HG03442 (cell line): ENCODE results near the gene NSUN6.
A peak's percentile ranks its signal among the peaks of the same experiment; 100 is the strongest.

ENCODE experiments used
- ATAC-seq: cut with Tn5 transposase; IDR thresholded peaks from one replicate; pipeline ENCODE4 v1.9.1; 2021; ENCODE audit warnings: mild to moderate bottlenecking, moderate library complexity; ENCODE audit not compliant: unreplicated experiment

The NSUN6 gene

DNA sequence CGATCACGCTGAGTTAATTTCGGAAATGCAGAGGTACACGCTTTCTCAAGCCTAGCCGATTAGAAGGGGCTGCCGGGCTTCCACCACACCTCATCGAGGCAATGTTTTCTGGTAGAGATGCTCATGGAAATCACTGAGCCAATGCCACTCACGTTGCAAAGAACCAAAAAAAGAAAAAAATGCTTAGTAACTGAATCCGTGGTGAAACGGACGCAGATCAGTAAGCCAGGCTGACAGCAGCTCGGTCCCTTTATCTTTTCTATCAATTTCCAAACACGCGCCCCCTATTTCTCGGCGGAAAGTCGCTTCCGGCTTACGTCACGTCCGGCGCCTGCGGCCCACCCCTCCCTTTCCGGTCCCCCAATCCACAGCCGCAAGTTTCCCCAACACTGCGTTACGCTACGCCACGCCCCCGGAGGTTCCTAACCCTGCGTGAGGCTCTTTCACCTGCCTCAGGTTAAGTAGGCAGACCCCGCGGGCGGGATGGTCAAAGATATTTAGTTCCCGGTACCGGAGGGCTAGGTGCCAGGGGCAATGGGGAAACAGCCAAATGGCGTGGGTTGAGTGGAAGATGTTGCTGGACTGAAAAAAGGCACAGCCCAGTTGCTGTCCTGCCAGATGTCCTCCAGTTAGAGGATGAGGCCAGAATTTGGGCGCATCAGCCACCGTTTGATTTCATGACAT lies at the start of gene NSUN6:
TSS of gene NSUN6 (minus strand) at position 264 of the 684 bp plus-strand sequence. CDS start 384 bp downstream, outside the sequence.
- ATAC-seq, result peak; percentile 96

DNA sequence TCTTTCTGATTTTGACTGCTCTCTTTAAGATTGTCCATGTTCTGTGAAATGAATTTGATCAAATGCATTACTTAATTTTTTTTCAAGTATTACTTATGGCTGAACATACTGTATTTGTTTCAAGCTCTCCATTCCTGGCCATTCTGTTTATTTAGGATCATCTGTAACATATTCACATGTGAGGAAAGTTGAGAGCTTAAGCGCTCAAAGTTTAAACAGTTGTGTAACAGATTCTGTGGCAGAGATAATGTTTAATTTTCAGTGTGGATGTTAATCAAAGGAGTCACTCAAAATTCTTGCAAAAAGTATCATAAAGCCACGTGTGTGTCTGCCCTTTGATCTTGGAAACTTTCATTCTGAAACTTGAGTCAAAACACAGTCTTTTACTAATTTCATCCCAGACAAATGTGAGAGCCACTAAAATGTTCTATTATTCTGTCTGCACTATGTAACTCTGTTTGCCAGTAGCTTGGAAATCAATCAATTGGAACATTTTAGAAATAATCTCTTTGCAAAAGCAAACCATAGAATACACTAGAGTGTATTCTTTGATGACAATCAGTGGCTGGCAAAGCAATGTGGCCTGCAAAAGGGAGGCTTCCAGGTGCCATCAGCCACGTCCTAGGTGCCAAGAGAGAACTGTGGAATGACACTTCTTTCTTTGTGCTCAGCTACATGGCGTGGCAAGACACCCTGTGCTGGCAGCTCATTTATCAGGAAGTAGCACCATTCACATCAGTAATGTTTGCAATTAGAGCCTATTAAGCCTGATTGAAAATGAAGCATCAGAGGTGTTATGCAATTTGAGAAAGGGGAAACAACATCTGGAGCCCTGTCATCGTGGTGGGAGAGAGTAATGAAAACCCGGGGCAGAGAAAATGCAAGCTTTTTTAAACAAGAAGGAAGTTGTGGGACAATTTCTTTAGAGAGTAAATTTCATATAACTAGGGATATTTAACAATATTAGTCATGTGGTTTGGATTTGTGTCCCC lies 48.8 kb upstream of the NSUN6 start:
- ATAC-seq, result no peak

- no peak for ATAC-seq
Observed at GRCh38 chr10:18690541-18690940, 39.2 kb upstream of the NSUN6 start.

DNA sequence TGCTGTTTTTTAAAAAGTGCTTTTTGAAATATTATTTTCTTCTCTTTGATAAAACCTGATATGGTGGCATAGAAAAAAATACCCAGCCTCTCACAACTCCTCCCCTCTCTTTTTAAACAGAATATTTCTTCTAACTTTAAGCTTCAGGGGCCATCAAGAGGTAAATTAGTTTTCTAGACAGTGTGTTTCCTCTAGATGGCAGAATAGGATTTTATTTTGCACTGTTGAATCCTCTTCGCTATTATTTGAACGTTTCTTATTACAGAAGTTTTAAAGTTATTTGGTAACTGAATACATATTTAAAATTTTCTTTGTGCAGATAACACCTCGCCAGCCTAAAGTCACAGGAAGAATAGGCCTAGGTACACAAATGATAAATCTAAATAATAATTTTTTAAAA lies 38.1 kb upstream of the NSUN6 start:
- no peak for ATAC-seq

- ATAC-seq, result no peak
Observed at GRCh38 chr10:18687706-18688105, 36.3 kb upstream of the NSUN6 start.

GRCh38 chr10:18687195-18687594 lies 35.8 kb upstream of the NSUN6 start:
- ATAC-seq, result no peak

DNA sequence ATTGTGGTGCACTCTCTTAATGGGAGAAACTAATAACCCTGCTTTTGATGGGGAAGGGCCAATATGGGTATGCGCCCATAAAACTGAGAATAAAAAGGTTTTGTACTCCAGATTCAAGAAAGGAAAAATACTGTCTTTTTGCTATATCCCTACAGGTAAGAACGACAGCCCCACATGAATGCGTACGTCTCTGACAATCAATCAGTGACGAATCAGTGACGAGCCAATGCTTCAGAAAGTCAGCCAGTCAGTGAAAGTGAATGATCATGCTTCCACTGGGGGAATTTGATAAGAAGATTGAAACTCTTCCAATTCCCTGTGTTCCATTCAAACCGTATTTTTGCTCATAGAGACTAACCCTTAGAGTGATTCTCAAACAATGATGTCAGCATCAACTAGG lies 34.2 kb upstream of the NSUN6 start:
- no peak for ATAC-seq

GRCh38 chr10:18684953-18685352 lies 33.6 kb upstream of the NSUN6 start:
- ATAC-seq, result no peak

GRCh38 chr10:18684416-18684815 lies 33.0 kb upstream of the NSUN6 start:
- no peak for ATAC-seq

DNA sequence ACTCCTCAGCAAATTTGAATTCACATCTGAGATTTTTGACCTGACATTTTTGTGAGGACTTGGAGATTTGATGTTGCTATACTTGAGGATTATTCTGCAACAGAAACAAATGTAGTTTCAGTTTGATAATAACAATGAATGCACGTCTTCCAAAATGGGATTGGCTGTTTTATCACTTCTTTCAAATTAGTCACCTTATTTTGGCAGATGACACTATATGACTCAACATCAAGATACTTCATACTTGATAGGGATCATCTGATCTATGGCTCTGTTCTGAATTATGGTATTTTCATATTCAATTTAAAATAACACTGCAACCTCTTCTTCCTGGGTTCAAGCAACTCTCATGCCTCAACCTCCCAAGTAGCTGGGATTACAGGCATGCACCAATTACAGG lies 32.0 kb upstream of the NSUN6 start:
- ATAC-seq, result no peak

DNA sequence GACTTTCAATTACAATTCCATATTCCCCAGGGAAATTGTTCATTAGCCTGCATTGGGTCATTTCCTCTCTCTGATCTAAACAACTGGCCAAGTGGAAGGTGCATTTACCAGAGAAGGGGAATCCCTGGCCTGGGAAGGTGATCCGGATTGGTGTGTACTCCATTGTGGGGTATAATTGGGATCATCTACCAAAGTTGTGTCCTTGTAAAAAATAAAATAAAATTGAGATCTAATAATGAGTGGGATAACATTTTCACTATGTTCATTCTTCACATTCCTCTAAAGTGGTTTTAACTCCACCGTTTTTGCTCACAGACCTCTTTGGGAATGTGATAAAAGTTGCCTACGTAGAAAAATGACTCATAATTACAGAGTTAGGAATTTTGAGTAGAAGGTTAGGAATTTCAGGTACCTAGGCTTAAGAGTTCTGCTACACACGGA lies 30.6 kb upstream of the NSUN6 start:
- ATAC-seq, result no peak

DNA sequence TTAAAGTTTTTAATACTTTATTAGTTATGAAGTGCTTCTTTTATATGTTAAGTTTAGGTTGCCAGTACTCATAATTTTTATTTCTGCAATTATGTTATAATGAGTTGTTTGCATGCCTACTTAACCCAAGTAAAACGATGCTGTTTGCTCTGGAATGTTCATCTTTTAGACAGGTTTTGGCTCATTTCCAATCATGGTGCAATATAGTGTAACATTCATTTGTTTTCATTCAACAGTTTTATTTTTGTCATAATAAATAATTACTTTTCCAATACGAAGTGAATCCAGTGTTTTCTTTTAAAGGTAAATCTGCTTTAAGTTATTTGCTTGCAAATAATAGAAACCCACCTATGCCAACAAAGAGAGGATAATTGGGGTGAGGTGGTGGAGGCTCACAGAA lies 30.0 kb upstream of the NSUN6 start:
- no peak for ATAC-seq

DNA sequence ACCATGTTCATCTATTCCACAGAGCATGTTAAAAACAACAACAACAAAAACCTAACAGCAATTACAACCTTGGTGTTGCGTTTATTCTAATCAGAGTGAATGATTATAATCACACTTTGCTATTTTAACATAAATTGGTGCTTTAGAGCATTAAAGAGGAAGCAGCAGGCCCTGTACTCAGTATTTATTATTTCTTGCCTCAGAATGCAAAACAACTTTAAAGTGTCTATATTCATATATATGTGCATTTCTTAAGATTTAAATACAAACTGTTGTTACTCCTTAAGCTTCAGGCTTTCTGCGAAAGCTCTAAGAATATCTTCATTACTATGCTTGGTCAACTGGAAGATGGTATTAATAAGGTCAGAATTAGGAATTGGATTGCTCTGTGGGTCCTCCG lies 29.4 kb upstream of the NSUN6 start:
- ATAC-seq, result no peak

- no peak for ATAC-seq
Observed at GRCh38 chr10:18675086-18675801, 23.9 kb upstream of the NSUN6 start.

DNA sequence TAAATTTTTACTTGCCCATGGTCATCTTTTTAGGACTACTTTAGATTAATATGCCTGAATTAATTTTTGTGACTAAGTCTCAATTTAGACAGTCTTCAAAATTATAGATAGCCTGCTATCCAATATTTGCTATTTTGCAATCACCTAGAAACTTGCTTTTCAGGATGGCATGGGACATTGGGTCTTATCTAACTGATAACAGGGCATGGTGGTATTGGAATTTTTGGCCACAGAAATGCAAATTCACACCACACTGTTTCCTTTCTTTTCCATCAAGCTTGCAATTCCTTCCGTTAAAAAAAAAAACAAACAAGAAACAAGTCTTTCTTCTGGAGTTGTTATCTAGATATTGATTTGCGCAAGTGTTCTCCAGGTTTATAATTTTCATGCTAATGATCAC lies 16.6 kb upstream of the NSUN6 start:
- ATAC-seq, result no peak

GRCh38 chr10:18666810-18667209 lies 15.4 kb upstream of the NSUN6 start:
- ATAC-seq, result no peak

GRCh38 chr10:18665815-18666558 lies 14.6 kb upstream of the NSUN6 start:
- ATAC-seq, result no peak

DNA sequence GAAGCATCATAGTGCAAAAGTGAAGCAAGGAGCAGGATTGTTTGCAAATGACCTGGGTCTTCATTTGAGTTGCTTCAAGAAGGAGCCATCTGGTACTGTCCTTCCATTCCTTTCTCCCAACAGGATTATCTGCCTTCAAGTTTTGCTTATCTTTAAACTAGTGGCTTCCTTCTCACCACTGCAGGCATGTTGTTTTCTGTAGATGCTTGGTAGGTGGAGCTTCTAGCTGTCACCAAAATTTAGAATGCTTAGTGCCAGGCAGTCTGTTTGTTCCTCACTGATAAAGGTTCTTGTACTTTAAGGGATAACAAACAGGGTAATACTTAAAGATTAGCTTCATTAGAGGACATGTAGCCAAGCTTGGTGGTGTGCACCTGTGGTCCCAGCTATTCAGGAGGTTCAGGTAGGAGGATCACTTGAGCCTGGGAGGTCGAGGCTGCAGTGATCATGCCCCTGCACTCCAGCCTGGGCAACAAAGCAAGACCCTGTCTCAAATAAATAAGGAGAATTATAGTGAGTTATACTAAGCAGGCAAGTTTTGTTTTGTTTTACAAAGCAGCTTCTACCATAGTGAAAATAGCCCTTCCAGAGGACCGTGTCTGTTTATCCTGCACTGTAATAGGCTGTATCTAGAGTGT lies 13.6 kb upstream of the NSUN6 start:
- no peak for ATAC-seq

- ATAC-seq, result no peak
Observed at GRCh38 chr10:18660816-18661431, 9.5 kb upstream of the NSUN6 start.
